NCI-H146 (cell line): ENCODE measurements around the gene RNF151.
"Not testable (repeated sequence)": the region's sequence is repeated elsewhere in the genome, so short reads cannot be mapped to it uniquely, and the experiment has no call there.

Source experiments
- DNase-seq: peaks from one replicate; lab custom pipeline; 2025; lab: John Stamatoyannopoulos, UW

RNF151 gene, protein sequence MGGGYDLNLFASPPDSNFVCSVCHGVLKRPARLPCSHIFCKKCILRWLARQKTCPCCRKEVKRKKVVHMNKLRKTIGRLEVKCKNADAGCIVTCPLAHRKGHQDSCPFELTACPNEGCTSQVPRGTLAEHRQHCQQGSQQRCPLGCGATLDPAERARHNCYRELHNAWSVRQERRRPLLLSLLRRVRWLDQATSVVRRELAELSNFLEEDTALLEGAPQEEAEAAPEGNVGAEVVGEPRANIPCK

GRCh38 chr16:1966460-1966859 lies at the start of gene RNF151:
RNF151 (plus strand) TSS chr16:1966856; CDS start chr16:1966882, 26 bp downstream.
- no peak for DNase-seq

DNA sequence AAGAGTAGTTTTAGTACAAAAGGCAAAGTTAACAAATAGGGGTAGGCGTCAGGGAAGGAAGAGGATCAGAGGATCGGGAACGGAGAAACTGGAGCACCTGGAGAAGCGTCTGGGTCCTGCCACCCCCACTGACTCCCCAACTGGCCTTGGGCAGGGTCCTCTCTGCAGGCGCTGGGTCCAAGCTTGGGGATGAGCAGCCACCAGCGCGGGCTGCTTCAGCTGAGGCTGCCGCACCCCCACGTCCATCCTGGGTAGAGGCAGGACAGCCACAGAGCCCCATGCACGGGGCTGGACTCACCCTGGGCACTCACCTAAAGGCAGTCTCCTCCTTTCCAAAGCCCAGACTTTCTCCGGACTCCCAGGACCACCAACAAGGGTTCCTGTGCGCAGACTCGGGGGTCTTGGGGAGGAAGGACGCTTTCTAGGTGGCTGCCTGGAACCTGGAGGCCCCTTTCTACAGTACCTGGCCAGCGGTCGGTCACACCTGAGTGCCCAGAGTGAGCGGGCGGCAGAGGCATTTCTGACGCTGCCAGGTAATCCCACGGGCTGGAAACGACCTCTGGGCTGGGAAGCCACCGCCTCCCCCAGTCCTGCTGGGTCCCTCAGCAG lies 49.5 kb upstream of the RNF151 start:
- peak; percentile 32 for DNase-seq

GRCh38 chr16:1917665-1918350 lies 48.8 kb upstream of the RNF151 start:
- DNase-seq, result no peak

GRCh38 chr16:1918351-1919326 lies 48.0 kb upstream of the RNF151 start, which contains the start of gene HS3ST6:
HS3ST6 (minus strand) TSS chr16:1918415; CDS start chr16:1918323, 92 bp downstream.
- DNase-seq, result peak; percentile 54

- DNase-seq, result no peak
Observed at GRCh38 chr16:1919327-1919998, 47.2 kb upstream of the RNF151 start.

DNA sequence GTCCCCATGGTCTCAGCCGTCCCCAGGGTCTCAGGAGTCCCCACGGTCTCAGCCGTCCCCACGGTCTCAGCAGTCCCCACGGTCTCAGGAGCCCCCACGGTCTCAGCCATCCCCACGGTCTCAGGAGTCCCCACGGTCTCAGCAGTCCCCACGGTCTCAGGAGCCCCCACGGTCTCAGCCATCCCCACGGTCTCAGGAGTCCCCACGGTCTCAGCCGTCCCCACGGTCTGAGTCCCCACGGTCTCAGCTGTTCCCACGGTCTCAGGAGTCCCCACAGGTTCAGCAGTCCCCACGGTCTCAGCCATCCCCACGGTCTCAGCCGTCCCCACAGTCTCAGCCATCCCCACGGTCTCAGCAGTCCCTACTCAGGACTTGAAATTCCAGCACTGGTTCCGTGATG lies 46.5 kb upstream of the RNF151 start:
- not testable (repeated sequence) for DNase-seq

DNA sequence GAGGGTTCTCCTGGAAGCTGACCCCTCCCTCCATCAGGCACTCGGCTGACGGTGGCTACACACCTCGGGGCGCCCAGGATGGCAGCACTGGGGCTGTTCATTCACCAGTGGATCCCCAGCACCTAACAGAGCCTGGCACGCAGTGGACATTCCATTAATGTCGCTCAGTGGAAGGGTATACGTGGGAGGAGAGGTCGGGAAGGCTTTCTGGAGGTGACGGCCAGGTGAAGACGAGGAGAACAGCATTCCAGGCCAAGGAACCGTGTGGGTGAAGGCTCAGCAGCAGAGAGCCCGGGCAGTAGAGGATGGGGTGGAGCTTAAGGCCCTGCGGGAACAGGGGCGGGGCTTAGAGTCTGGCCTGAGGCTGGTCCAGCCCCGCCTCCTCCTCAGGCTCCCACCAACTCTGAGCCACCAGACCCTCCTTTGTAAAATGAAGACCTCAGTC lies 45.9 kb upstream of the RNF151 start:
- peak; percentile 37 for DNase-seq

DNA sequence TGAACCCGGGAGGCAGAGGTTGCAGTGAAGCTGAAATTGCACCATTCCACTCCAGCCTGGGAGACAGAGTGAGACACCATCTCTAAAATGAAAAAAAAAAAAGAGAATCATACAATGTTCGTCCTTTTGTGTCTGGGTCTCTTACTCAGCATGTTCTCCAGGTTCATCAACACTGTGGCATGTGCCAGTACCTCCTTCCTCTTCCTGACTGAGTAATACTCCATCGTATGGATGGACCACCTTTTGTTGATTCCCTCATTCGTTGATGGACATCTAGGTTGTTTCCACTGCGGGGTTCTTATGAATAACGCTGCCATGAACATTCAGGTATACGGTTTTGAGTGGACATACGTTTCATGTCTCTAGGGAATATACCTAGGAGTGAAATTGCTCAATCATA lies 44.3 kb upstream of the RNF151 start:
- no peak for DNase-seq

- peak; percentile 69 for DNase-seq
Observed at GRCh38 chr16:1923299-1924034, 43.2 kb upstream of the RNF151 start.

GRCh38 chr16:1924095-1924494 lies 42.6 kb upstream of the RNF151 start:
- DNase-seq, result no peak

DNA sequence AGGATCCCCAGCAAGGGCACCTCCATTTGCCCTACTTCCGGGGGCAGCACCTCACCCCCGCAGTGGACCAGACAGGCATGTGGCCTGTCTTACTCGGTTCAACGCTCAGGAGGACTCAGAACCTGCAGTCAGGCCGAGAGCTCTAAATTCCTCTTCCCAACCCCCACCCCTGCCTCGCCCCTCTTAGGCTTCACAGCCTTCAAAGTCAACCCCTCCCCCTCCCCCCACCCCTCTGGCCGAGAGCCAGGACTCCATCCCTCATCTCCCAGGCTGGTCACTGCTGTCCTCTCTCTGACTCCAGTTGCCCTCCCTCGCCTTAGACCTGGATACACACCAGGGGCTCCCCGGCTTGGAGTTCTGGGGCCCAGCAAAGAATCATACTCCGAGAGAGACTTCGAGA lies 40.4 kb upstream of the RNF151 start:
- DNase-seq, result no peak

DNA sequence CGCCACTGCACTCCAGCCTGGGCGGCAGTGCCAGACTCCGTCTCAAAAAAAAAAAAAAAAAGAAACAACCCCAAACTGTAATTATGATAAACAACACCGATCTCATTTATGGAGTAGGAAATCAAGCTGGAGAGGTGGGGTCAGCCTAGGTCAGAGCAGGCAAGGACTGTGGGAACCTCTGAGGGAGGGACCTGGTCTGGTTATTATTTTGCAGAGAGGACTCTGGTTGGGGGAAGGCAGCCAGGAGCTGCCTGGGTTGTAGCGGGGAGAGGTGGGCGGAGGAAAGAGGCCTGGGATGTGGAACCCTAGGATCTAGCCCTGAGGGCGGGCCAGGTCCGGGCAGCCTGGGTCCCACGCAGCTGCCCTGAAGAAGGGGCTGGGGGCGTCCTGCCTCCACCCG lies 37.6 kb upstream of the RNF151 start:
- DNase-seq, result peak; percentile 77

- peak; percentile 88 for DNase-seq
Observed at GRCh38 chr16:1929578-1930337, 36.9 kb upstream of the RNF151 start.

DNA sequence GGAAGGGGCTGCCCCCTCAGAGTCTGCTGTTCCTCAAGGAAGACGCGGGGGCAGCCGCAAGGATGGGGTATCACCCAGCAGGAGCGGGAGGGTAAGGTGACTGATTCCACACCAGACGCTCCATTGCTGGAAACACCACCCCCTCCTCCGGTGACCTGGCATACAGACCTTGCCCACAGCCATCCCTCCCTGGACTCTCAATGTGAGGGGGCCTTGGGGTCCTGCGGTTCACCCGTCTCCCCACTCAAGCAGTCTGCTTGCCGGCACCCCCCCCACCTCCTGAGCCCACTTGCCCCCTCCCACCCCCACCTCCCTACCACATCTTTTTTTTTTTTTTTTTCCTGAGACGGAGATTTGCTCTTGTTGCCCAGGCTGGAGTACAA lies 36.3 kb upstream of the RNF151 start:
- DNase-seq, result no peak

- peak; percentile 49 for DNase-seq
Observed at GRCh38 chr16:1932050-1933028, 34.3 kb upstream of the RNF151 start.

DNA sequence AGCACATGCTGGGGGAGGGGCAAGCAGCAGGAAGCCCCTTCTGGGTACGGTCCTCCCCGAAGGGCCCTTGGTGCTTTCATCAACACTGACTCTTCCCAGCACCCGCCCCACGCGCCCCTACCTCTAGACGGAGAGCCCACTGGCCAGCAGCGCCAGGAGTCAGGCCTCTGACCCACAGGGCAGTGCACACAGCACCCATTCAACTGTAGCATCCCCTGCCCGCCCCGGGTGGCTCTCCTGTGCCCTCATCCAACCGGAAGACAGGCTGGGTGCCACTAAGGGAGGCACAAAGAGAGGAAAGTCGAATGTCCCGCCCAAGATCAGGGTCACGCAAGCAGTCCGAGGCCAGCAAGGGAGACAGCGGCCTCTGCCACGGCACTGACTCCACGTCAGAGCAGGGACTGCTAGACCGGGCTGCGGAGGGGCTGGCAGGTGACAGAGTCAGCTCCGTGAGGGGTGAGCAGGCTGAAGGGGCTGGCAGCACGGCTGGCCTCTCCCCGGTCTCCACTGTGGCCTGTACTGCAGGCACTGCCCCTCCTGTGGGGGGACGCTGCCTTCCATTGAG lies 33.5 kb upstream of the RNF151 start:
- no peak for DNase-seq

DNA sequence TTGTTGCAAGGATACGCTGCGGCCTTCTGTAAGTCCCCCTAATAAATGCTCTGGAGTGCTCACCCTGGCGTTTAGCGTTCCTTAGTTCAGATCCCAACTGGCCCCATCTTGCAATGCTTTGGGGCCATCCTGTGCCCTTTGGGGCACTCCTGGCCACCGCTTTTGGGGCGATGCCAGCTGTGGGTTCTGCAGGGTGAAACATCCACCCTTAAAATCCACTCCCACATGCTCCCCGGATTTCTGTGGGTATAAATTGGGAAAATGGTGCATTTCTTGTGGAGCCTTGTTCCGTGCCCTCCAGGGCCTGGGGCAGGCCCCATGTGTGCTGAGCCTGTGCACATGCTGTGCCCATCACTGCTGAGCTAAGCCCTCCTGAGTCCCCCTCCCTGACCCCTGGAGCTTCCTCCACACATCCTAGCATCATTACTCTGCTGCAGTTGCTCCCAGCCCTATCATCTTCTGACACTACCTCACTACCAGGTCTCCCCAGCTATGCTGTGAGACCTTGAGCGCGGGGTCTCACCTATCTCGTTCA lies 29.6 kb upstream of the RNF151 start:
- no peak for DNase-seq

- no peak for DNase-seq
Observed at GRCh38 chr16:1938316-1938715, 28.3 kb upstream of the RNF151 start.
